Adipose tissue (tissue), 3 donors: ENCODE results near the gene CABP4. TPM values are rescaled to one million over a fixed set of nuclear protein-coding genes. Genes with fewer than 3 reads are reported as not detected.

Experiments used
- H3K27ac ChIP-seq: one replicate; pipeline ENCODE4 v1.5.1; 2013; ENCODE audit warnings: low read depth, low read length
- WGBS, 3 donors: extraction: QIAGEN DNeasy Blood & Tissue Kit; methylation state at CpG; one replicate each; pipeline ENCODE4 v1.1.7; 2013; 5-methylcytosine and 5-hydroxymethylcytosine counted together
- polyA plus RNA-seq, 3 donors: library from polyadenylated mRNA; stranded (reverse); fragments of 200-250 nt; gene quantifications; one replicate each; pipeline ENCODE4 v1.2.3, GENCODE V29; 2013
- donor health status: healthy with polysubstance abuse.
- donor health status: Bipolar disorder and iron deficiency.
- donor health status: healthy.

The CABP4 gene
- polyA plus RNA-seq, 3 donors = 0.28 to 8.4 (median 1.5) TPM

DNA sequence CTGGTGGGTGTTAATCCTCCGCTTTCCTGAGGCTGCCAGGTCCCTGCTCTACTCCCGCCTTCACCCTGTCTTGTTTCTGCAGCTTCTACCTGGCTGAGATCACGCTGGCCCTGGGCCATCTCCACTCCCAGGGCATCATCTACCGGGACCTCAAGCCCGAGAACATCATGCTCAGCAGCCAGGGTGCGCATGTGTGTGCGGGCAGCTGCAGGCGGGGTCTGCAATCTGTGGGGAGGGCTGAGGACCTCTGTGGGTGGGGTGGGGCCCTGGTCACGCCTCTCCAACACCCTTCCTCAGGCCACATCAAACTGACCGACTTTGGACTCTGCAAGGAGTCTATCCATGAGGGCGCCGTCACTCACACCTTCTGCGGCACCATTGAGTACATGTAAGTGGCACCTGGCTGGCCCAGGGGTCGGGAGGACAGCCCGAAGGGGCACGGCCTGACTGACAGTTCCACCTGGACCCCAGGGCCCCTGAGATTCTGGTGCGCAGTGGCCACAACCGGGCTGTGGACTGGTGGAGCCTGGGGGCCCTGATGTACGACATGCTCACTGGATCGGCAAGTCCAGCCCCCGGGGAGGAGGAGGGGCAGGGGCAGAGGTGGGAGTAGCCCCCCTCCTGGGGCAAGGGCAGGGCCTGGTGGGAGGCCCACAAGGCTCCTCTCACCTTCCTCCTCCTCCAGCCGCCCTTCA is 22.4 kb upstream of the CABP4 start:
- H3K27ac ChIP-seq = no peak overlapping the region
- WGBS, 3 donors = 90 to 93% (median 92%) methylated on average over 18 to 22 of the region's 22 CpGs

DNA sequence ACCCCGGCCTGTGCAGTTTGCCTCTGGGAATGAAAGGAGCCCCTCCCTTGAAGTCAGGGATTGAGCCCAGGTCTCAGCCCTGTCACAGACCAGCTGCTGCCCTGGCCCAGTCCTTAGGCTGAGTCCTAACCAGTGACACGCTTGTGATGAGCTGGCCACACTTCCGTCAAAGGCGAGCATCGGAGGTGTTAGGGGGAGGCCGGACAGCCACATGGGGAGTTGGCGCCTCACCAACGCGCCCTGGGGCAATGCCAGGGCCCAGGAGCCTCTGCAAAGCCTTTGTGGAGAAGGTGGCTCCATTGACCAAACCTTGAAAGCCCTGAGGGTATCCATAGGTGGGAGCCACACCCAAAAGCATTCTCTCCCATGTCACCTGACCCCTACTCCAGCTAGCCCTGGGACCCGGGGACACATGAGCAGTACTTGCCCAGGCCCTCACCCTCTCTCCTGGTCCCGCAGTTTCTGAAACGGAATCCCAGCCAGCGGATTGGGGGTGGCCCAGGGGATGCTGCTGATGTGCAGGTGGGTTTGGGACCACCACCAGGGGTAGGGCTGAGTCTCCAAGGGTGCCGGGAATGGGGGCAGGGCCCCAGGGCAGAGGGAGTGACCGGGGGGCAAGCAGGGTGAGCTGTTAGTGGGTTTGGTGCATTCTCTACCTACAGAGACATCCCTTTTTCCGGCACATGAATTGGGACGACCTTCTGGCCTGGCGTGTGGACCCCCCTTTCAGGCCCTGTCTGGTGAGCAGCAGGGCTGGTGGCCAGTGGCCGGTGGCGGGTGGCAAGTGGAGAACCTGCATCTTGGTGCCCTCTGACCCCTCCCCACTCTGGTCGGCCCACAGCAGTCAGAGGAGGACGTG is 21.4 kb upstream of the CABP4 start:
- WGBS, 3 donors = 85 to 88% (median 87%) methylated on average over 22 of the region's 22 CpGs
- H3K27ac ChIP-seq = no peak overlapping the region

DNA sequence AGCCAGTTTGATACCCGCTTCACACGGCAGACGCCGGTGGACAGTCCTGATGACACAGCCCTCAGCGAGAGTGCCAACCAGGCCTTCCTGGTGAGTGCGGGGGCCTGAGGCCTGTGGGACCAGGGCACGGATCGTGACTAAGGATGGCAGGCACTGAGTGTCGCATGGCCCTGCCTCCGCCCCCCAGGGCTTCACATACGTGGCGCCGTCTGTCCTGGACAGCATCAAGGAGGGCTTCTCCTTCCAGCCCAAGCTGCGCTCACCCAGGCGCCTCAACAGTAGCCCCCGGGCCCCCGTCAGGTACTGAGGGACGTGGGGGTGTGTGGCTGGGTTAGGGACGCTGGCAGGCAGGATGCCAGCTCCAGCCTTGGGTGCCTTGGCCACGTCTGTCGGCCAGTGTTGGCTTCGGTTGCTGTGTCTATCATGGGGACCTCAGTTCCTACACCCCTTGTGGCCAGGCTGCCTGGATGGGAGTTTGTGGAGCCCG is 20.7 kb upstream of the CABP4 start:
- WGBS, 3 donors = 81 to 84% (median 83%) methylated on average over 23 of the region's 23 CpGs
- H3K27ac ChIP-seq = no peak overlapping the region

DNA sequence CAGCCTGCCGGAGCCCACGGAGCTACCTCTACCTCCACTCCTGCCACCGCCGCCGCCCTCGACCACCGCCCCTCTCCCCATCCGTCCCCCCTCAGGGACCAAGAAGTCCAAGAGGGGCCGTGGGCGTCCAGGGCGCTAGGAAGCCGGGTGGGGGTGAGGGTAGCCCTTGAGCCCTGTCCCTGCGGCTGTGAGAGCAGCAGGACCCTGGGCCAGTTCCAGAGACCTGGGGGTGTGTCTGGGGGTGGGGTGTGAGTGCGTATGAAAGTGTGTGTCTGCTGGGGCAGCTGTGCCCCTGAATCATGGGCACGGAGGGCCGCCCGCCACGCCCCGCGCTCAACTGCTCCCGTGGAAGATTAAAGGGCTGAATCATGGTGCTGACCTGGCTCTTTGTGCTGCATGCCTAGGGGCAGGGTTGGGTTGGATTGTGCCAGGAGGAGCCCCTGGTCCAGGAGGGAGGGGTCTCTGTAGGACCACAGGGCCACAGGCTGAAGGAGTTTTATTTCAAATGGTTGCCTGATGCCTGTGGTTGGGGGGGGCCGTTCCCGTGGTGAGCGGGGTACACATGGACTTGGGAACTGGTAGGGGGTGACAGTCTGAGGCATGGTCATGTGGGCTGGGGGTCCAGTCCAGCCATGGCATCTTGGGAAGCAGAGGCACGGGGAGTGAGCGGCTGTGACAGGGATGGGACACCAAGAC is 20.0 kb upstream of the CABP4 start:
- H3K27ac ChIP-seq = no peak overlapping the region
- 79 to 84% (median 80%) methylated on average over 26 of the region's 26 CpGs for WGBS, 3 donors

DNA sequence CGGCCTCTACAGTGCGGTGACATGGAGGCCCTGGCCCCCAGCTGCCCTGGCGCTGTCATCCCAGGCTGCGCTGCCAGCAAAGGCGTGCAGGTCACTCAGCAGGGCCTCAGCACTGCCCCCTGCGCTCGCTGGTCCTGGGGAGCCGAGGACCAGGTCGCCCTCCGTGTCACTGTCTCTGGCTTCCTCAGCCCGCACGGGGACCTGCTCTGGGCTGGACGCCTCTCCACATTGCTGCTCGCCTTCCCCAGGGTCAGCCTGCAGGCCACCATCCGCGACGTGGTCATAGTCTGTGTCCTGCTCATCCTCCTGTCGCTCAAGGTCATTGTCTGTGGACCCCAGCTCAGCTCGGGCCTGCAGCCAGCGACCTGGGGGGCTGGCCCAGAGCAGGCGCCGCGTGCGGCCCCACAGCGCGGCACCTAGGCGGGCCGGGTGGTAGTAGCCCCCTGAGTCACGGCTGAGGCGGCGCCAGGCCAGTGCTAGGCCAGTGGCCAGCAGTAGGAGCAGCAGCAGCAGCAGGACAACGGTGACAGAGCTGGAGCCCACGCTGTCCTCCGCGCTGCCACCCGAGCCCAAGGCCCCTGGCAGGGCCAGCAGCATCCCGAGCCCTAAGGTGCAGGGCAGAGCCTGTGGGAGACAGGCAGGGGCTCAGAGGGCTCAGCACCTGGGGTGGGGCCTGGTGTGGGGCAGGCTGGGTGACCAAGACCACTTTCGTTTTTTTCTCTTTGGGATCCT is 19.3 kb upstream of the CABP4 start:
- 86 to 88% (median 87%) methylated on average over 37 to 38 of the region's 38 CpGs for WGBS, 3 donors
- H3K27ac ChIP-seq = no peak overlapping the region

DNA sequence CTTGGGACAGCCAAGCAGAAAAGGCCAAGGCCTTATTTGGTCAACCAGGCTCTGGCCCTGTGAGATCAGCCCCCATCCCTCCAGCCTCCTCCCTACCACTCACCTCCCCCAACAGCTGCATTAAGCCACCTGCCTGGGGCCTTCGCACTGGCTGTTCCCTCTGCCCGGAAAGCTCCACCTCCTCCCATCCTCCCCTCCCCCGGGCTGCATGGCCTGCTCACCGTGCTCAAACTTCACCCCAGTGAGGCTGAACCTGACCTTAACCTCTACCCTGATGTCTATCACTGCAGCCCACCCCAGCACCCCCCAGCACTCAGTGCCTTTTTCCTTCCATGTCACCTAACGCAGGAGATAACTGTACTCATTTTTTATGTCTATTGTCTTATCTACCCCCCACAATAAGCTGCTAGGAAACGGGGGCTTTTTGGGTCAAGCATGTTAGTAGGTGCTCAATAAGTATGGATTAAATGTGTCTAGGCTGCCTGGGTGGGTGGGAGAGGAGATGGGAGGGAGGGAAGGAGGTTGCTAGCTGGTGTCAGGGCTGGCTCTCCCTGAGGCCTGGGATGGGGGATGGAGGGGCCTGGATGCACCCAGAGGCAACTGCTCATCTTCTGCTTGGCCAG is 18.6 kb upstream of the CABP4 start:
- H3K27ac ChIP-seq = no peak overlapping the region
- 37 to 57% (median 42%) methylated on average over 6 of the region's 6 CpGs for WGBS, 3 donors

DNA sequence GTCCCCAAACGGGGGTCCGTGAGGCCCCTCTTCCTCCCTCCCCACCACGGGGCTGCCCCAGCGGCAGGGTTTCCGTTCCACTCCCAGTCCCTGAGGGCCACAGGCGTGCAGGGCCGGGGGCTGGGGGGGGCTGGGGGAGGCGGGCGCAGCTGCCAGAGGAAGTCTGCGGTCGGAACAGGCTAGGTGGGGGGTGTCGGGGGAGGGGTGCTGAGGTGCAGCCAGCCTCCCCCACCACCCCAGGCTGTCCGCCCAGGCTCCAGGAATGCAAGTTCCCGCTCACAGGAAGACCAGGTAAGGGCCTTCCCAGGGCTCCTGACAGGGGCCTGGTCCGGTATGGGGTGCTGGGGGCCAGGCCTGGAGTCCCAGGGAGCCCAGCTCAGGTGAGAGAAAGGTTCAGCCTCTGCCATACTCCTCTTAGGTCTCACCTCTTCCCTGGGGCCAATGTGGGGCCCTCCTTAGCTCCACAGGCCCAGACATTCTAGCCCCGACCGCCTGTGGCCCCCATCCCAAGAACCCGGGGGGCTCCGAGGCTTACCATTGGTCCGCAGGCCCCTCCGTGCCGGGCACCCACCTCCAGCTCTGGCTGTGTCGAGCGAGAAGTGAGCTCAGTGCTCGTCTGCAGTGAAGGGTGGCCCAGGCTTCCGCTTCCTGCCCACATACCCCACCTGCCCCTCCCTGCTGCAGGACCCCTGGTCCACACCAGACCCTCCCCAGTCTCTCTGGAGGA is 17.9 kb upstream of the CABP4 start, which contains the start of gene PTPRCAP:
Gene PTPRCAP (minus strand): TSS at position 601 of the 727 bp plus-strand sequence. CDS start 63 bp downstream, at position 538.
- H3K27ac ChIP-seq = no peak within 1 kb of the TSS

DNA sequence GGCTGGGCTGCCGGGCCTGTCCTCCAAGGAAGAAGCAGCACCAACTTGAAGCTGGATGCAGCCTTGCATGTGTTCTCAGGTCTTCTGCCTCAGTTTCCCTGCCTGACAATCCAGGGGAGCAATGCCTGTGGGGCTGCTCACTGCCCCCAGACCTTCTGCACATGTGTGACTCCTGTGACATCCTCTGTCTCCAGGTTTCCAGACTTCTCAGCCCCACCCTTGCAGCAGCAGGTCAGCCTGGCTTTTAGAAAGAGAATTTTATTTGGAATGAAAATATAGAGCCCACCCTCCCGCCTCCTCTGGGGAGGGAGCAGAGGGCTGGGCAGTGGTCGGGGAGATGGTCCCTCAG is 17.4 kb upstream of the CABP4 start:
- 53 to 79% (median 57%) methylated on average over 3 of the region's 3 CpGs for WGBS, 3 donors
- no peak overlapping the region for H3K27ac ChIP-seq

More for the DNA sequence above, 17.9 kb upstream of the CABP4 start, which contains the start of gene PTPRCAP:
- WGBS, 3 donors = 39 to 73% (median 56%) methylated on average over 18 to 26 of the region's 26 CpGs

DNA sequence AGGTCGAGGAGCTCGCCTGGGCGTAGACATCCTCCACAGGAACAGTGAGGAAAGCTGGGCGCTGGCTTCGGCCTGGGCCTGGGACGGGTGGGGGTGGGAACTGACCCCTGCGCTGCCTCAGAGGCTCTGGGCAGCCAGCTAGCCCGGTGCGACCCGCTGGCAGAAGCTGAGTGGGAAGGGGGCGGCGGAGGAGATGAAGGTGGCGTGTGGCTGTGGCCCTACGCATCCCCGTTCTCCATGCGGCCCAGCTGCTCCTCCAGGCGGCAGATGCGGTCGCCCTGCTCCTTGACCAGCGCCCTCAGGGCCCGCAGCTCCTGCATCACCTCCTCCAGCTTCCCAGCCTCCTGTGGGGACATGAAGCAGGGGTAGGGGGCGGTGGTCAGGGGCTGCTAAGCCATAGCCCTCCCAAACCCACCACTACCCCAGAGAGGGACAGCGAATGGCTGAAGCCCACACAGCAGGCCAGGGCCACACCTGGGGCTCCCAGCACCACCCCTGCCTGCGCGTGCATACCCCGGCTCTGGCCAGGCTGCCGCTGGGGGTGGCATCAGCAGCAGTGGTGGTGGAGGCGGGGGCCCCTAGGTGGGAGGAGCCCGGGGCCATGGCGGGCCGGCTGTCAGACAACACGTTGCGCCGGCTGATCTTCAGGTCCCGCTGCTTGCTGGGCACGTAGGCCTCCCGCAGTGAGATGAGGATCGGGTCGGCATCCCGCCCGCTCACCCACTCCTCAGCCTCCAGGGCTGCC is 16.8 kb upstream of the CABP4 start:
- H3K27ac ChIP-seq = no peak overlapping the region
- 79 to 85% (median 84%) methylated on average over 37 to 41 of the region's 41 CpGs for WGBS, 3 donors

DNA sequence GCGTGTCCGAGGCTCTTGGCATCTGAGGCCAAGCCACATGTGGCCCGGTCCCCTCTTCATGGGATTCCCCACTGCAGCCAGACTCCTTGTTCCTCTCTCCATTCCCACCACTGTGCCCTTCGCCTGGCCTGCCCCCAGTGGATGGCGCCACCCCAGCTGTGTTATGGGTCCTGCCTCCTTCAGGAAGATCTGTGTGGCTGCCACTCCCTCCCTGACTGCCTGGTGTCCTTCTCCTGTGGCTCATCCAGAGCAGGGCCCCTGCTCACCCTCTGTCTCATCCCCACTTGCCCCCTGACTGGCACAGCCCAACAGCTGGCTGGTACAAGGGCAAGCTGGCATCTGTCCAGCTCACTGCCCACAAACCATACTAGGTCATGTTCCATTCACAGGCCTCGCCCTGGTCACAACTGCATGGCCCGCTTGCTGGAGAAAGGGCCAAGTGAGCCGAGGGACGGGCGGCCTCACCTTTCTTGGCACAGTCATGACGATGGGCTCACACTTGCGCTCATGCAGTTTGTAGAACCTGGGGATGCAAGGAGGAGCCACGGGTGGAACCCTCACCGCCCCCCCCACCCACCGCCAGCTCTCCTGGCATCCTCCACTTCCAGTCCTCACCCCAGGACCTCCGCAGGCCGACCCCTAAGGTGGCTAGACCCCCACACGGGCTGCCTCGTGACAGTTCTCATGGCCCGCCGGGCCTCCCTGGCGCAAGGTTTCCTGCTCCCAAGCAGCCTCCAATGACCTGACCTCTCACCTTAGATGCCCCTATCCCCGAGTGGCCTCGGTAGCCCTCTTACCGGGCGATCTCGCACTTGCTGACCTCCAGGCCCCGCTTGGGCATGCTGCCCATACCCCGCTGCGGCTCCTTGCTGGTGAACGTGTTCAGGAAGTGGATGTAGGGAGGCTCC is 15.6 kb upstream of the CABP4 start:
- no peak overlapping the region for H3K27ac ChIP-seq
- whole genome bisulfite sequencing, 3 donors = 60 to 75% (median 63%) methylated on average over 30 to 31 of the region's 31 CpGs

DNA sequence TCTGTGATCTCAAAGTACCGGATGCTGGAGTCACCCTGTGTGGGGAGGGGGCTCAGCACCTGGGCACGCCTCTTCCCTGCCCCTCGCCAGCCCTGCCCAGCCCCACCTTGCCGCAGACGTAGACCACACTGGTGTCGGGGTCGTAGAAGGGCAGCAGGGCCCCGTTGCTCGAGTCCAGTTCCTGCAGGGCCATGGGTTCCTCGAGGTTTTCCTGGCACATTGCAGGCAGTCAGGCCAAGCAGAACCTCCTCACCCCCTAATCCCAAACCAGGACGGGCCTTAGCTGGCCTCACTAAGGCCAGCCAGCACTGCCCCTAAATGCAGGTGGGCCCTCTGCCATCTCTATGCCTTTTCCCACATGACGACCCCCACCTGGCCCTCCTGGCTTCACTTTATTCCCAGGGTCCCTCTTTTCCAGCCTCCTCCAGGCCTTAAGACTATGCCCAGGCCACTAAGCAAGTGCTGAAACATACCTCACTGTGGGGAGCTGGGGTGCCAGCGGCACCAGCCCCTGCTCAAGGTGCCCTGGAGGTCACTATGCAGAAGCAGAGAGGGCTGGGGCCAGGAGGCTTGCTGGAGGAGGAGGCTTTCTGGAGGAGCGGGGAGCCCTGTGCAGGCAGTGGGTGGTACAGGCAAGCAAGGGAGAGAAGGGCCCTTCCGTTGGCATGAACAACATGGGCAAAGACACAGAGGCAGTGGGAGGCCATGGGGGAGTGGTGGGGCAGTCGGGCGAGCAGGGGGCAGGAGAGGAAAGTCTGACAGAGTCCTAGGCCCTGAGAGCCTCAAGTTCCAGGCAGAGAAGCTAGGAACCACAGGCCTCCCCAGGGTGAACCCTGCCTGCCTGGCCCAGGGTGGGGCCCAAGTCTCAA is 14.7 kb upstream of the CABP4 start:
- 62 to 85% (median 64%) methylated on average over 17 of the region's 17 CpGs for WGBS, 3 donors
- no peak overlapping the region for H3K27ac ChIP-seq

DNA sequence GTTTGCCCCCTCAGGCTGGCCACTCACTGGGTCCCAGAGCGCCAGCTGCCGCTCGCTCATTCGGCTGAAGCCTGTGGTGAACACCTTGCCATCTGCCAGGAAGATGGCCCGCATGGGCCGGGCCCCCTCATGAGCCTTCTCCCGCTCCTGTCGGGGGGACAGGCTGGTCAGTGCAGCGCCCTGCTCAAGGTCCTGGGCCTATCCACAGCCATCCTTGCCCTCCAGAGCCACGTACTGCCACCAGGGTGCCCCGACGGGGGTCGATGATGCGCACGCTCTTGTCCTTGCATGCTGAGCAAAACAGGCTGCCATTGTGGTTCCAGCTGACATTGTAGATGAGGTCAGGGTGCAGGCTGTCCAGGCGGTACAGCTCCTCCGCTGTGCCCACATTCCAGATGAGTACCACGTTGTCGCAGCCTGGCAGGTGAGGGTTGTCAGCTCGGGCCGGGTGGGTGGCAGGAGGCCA is 14.0 kb upstream of the CABP4 start:
- H3K27ac ChIP-seq = no peak overlapping the region

DNA sequence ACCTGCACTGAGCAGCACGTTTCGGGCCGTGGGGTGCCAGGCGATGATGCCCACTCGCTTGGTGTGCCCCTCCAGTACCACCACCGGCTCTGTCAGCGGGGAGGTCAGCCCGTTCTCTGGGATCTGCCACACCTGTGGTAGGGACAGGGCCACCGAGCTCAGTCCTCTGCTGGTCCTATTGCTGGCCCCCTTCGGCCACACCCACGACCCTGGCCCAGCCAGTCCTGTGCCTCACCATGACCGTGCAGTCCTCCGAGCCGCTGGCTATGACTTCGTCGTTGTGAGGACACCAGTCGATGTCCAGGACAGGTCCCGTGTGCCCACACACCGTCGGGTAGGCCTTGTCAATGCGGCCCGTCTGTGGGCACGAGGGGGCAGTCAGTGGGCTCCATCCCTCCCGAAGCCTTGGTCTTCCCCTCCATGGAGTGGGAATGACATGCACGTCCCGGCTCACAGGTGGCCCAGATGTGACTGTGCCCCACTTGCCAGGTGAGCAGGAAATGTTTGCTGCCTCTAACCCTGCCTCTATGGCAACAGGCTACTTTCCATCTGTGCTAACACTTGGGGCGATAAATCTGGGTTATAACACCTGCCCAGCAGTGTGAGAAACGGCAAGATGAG is 13.3 kb upstream of the CABP4 start:
- 78 to 86% (median 86%) methylated on average over 23 to 28 of the region's 28 CpGs for WGBS, 3 donors
- no peak overlapping the region for H3K27ac ChIP-seq

More for the DNA sequence above, 14.0 kb upstream of the CABP4 start:
- WGBS, 3 donors = 82 to 92% (median 91%) methylated on average over 21 of the region's 21 CpGs
